GM18951 (cell line): ENCODE measurements around the gene ARHGAP36.

Source experiments
- POLR2A ChIP-seq: IDR thresholded peaks from 4 replicates; pipeline ENCODE4 v1.6.1; 2011; ENCODE audit warnings: mild to moderate bottlenecking; ENCODE audit not compliant: insufficient read length, insufficient read depth; ENCODE audit errors: extremely low read depth
- in situ Hi-C: fragments of 300-500 bp; cut with MboI; formaldehyde crosslinking; loops from one replicate; pipeline ENCODE4 v1.12.0; 2022; ENCODE audit warnings: low sequenced_read_pairs, mixed read lengths, inconsistent platforms; ENCODE audit not compliant: unreplicated experiment

Gene ARHGAP36

DNA sequence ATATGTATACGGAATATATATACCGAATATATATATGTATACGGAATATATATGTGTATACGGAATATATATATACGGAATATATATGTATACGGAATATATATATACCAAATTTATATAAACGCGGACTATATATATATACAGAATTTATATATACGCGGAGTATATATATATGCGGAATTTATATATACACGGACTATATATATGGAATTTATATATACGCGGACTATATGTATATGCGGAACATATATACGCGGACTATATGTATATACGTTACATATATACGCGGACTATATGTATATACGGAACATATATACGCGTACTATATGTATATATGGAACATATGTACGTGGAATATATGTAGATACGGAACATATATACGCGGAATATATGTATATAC lies 78.6 kb downstream of the ARHGAP36 start:
- in situ Hi-C loops, result no loop called here
- TF ChIP-seq POLR2A, result no peak

GRCh38 chrX:131139072-131139471 lies 80.9 kb downstream of the ARHGAP36 start:
- in situ Hi-C loops, result no loop called here
- no peak for TF ChIP-seq POLR2A
